H9 (cell line): ENCODE measurements around the gene SLC10A3. TPM values are rescaled to one million over a fixed set of nuclear protein-coding genes. Genes with fewer than 3 reads are reported as not detected.

Source experiments
- DNase-seq: peaks from one replicate; pipeline ENCODE4 v3.0.0-alpha.2; 2017
- H2AFZ ChIP-seq: one replicate; pipeline ENCODE4 v1.6.1; 2013; ENCODE audit warnings: mild to moderate bottlenecking, low read length, control low read depth, moderate library complexity
- H2AK5ac ChIP-seq: 2 replicates; pipeline ENCODE4 v1.6.1; 2013; ENCODE audit warnings: low read length, control low read depth, mixed read lengths; ENCODE audit not compliant: insufficient read length
- H2BK120ac ChIP-seq: one replicate; pipeline ENCODE4 v1.6.1; 2013; ENCODE audit warnings: low read depth, mild to moderate bottlenecking, low read length, control low read depth, inconsistent platforms; ENCODE audit not compliant: poor library complexity, severe bottlenecking
- H2BK12ac ChIP-seq: 2 replicates; pipeline ENCODE4 v1.6.1; 2013; ENCODE audit warnings: low read length, control low read depth, mixed read lengths, low read depth; ENCODE audit not compliant: insufficient read length
- H2BK15ac ChIP-seq: 2 replicates; pipeline ENCODE4 v1.6.1; 2013; ENCODE audit warnings: low read depth, low read length, control low read depth
- H2BK20ac ChIP-seq: one replicate; pipeline ENCODE4 v1.6.1; 2013; ENCODE audit warnings: low read depth, mild to moderate bottlenecking, low read length, control low read depth, inconsistent platforms; ENCODE audit not compliant: poor library complexity, severe bottlenecking
- H2BK5ac ChIP-seq: 2 replicates; pipeline ENCODE4 v1.6.1; 2013; ENCODE audit warnings: low read length, control low read depth, mixed read lengths; ENCODE audit not compliant: insufficient read length
- H3K14ac ChIP-seq: 2 replicates; pipeline ENCODE4 v1.6.1; 2013; ENCODE audit warnings: low read length, control low read depth; ENCODE audit not compliant: insufficient read depth
- H3K18ac ChIP-seq: 2 replicates; pipeline ENCODE4 v1.6.1; 2013; ENCODE audit warnings: low read depth, mild to moderate bottlenecking, mixed read lengths, low read length, control low read depth; ENCODE audit not compliant: insufficient read length
- H3K23ac ChIP-seq: 2 replicates; pipeline ENCODE4 v1.6.1; 2013; ENCODE audit warnings: low read length, control low read depth, mixed read lengths, low read depth; ENCODE audit not compliant: insufficient read length
- H3K23me2 ChIP-seq: 2 replicates; pipeline ENCODE4 v1.6.1; 2013; ENCODE audit warnings: low read depth, mild to moderate bottlenecking, mixed read lengths, low read length, control low read depth; ENCODE audit not compliant: insufficient read length, poor library complexity, severe bottlenecking
- H3K27ac ChIP-seq: 2 replicates; pipeline ENCODE4 v1.5.1; 2013; ENCODE audit warnings: low read length, control low read depth, mixed read lengths, low read depth; ENCODE audit not compliant: insufficient read length
- H3K27me3 ChIP-seq: 2 replicates; pipeline ENCODE4 v1.6.1; 2013; ENCODE audit warnings: low read length, control low read depth, inconsistent platforms; ENCODE audit not compliant: insufficient read depth
- H3K4ac ChIP-seq: 2 replicates; pipeline ENCODE4 v1.6.1; 2013; ENCODE audit warnings: low read depth, mild to moderate bottlenecking, control low read depth, inconsistent platforms, low read length, moderate library complexity
- H3K4me1 ChIP-seq: 2 replicates; pipeline ENCODE4 v1.6.1; 2013; ENCODE audit warnings: low read length, control low read depth, inconsistent platforms; ENCODE audit not compliant: insufficient read depth
- H3K4me2 ChIP-seq: 2 replicates; pipeline ENCODE4 v1.6.1; 2013; ENCODE audit warnings: low read length, control low read depth, mixed read lengths; ENCODE audit not compliant: insufficient read length, insufficient read depth
- H3K56ac ChIP-seq: 2 replicates; pipeline ENCODE4 v1.6.1; 2013; ENCODE audit warnings: low read depth, mild to moderate bottlenecking, mixed read lengths, low read length, control low read depth; ENCODE audit not compliant: insufficient read length
- H3K79me1 ChIP-seq: 2 replicates; pipeline ENCODE4 v1.6.1; 2013; ENCODE audit warnings: low read depth, mild to moderate bottlenecking, moderate library complexity, low read length, control low read depth, inconsistent platforms; ENCODE audit not compliant: insufficient read depth, poor library complexity, severe bottlenecking
- H3K79me2 ChIP-seq: 2 replicates; pipeline ENCODE4 v1.6.1; 2013; ENCODE audit warnings: low read length, control low read depth, inconsistent platforms; ENCODE audit not compliant: insufficient read depth
- H3K9ac ChIP-seq: 2 replicates; pipeline ENCODE4 v1.6.1; 2013; ENCODE audit warnings: low read length, control low read depth, mixed read lengths; ENCODE audit not compliant: insufficient read length; ENCODE audit errors: extremely low read depth
- H3K9me3 ChIP-seq: one replicate; pipeline ENCODE4 v1.6.1; 2013; ENCODE audit warnings: low read depth, low read length, inconsistent platforms; ENCODE audit not compliant: control insufficient read depth
- H3T11ph ChIP-seq: one replicate; pipeline ENCODE4 v1.6.1; 2013; ENCODE audit warnings: mild to moderate bottlenecking, low read length, control low read depth, inconsistent platforms
- H4K20me1 ChIP-seq: one replicate; pipeline ENCODE4 v1.6.1; 2013; ENCODE audit not compliant: control insufficient read depth, insufficient read length, insufficient read depth
- H4K5ac ChIP-seq: 2 replicates; pipeline ENCODE4 v1.6.1; 2013; ENCODE audit warnings: low read depth, mild to moderate bottlenecking, mixed read lengths, low read length, control low read depth; ENCODE audit not compliant: insufficient read length
- H4K8ac ChIP-seq: replicated peaks from 2 replicates; pipeline ENCODE4 v1.6.1; 2013; ENCODE audit warnings: low read length, control low read depth, mixed read lengths, low read depth; ENCODE audit not compliant: insufficient read length
- H4K91ac ChIP-seq: 2 replicates; pipeline ENCODE4 v1.6.1; 2013; ENCODE audit warnings: low read depth, mild to moderate bottlenecking, moderate library complexity, mixed read lengths, low read length, control low read depth; ENCODE audit not compliant: insufficient read length
- H3K27ac Mint-ChIP-seq, 3 experiments: 2 replicates in 2 of 3; 3 replicates in 1 of 3; pipeline ENCODE4 v1.8.0; 2020 to 2021; ENCODE audit warnings: mixed read lengths in 3 of 3, mild to moderate bottlenecking in 1 of 3, moderate library complexity in 1 of 3
- H3K27me3 Mint-ChIP-seq: 2 replicates; pipeline ENCODE4 v1.8.0; 2021; ENCODE audit warnings: low read depth, mild to moderate bottlenecking, moderate library complexity, mixed read lengths
- H3K36me3 Mint-ChIP-seq, 3 experiments: 2 replicates in 2 of 3; 3 replicates in 1 of 3; pipeline ENCODE4 v1.8.0; 2020 to 2021; ENCODE audit warnings: low read depth in 3 of 3, mixed read lengths in 3 of 3; ENCODE audit not compliant: insufficient read depth in 1 of 3
- H3K4me1 Mint-ChIP-seq, 2 experiments: 2 replicates each; pipeline ENCODE4 v1.8.0; 2020; ENCODE audit warnings: mixed read lengths in 2 of 2
- H3K4me3 Mint-ChIP-seq, 2 experiments: 2 replicates in 1 of 2; 3 replicates in 1 of 2; pipeline ENCODE4 v1.8.0; 2020 to 2021; ENCODE audit warnings: mild to moderate bottlenecking in 2 of 2, mixed read lengths in 2 of 2, moderate library complexity in 1 of 2
- H3K9me3 Mint-ChIP-seq, 2 experiments: 2 replicates in 1 of 2; 3 replicates in 1 of 2; pipeline ENCODE4 v1.8.0; 2020; ENCODE audit warnings: mild to moderate bottlenecking in 2 of 2, mixed read lengths in 2 of 2, moderate library complexity in 1 of 2
- WGBS: extraction: QIAGEN DNeasy Blood & Tissue Kit; methylation state at CpG from one replicate; pipeline ENCODE4 v1.1.7; 2013; ENCODE audit warnings: missing lambda C conversion rate, low lambda C conversion rate, mixed read lengths; ENCODE audit not compliant: insufficient read length; ENCODE audit errors: extremely low coverage; 5-methylcytosine and 5-hydroxymethylcytosine counted together
- total RNA-seq: library from RNA; stranded (reverse); gene quantifications from 2 replicates; pipeline ENCODE4 v1.2.1, GENCODE V29; 2021
- TF ChIP-seq, protein P1 (sequence below): fragments of 200-600 bp; sonication (generic); conservative IDR thresholded peaks from 3 replicates; pipeline ENCODE4 v1.8.0; 2021; ENCODE audit warnings: antibody characterized with exemption, mild to moderate bottlenecking

Gene SLC10A3
- total RNA-seq, 1 experiment from 2014 or later, result 8.8 TPM

DNA sequence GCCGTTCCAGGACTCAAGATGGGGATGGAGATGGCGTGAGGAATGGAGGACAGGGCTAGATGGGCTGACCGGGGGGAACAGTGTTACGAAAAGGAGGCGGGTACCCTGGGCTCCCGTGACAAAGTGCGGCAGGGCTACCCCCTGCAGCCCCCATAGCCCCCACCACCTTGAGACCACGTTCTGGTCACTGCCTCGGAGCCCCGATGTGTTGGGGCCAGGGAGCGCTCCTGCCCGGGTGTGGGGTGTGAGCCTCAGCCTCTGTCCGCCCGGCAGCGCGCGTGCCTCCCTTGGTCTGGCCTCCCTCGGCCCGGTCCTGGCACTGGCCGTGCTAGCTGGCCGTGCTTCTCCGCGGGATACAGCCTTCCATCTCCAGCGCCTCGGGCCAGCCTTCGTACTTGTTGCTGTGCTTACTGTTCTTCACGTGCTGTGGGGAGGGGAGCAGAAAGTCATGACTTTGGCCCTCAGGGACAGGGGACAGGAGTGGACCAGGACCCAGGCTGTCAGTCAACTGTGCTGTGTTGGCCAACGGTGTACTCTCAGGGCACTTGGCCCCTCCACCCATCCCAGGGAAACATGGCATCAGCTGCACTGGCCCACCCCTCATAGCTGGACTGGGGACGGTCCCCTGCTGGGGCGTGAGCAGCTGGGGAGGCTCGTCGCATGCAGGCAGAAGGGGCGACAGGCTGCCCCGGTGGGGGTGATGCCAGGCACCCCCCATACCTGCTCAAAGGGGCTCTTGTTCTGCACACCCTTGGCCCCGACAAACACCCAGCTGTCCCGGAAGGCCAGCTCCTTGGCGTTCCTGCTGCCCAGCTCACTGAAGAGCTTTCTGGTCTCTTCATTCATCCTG is 16.3 kb upstream of the SLC10A3 start:
- H3K4me1 ChIP-seq, result no peaks in the 10 kb centered on the region
- no peak overlapping the region for H4K91ac ChIP-seq
- H2AK5ac ChIP-seq, result no peak overlapping the region
- no peaks in the 10 kb centered on the region for H3K4me1 Mint-ChIP-seq
- WGBS, result no CpG with 5 or more reads among the region's 37 CpGs
- H3K9ac ChIP-seq, result no peak overlapping the region
- no peak overlapping the region for H3K27ac ChIP-seq
- no peak overlapping the region for H4K5ac ChIP-seq
- H2BK120ac ChIP-seq, result no peak overlapping the region
- TF ChIP-seq, protein P1, sequence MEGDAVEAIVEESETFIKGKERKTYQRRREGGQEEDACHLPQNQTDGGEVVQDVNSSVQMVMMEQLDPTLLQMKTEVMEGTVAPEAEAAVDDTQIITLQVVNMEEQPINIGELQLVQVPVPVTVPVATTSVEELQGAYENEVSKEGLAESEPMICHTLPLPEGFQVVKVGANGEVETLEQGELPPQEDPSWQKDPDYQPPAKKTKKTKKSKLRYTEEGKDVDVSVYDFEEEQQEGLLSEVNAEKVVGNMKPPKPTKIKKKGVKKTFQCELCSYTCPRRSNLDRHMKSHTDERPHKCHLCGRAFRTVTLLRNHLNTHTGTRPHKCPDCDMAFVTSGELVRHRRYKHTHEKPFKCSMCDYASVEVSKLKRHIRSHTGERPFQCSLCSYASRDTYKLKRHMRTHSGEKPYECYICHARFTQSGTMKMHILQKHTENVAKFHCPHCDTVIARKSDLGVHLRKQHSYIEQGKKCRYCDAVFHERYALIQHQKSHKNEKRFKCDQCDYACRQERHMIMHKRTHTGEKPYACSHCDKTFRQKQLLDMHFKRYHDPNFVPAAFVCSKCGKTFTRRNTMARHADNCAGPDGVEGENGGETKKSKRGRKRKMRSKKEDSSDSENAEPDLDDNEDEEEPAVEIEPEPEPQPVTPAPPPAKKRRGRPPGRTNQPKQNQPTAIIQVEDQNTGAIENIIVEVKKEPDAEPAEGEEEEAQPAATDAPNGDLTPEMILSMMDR, result no peak
- H3K4ac ChIP-seq, result no peak overlapping the region
- no peak overlapping the region for H2AFZ ChIP-seq
- no peaks in the 10 kb centered on the region; the same call in 1 of the 2 replicates for H3K27me3 Mint-ChIP-seq
- H3K14ac ChIP-seq, result no peak overlapping the region
- no peak overlapping the region for H3K56ac ChIP-seq
- H2BK20ac ChIP-seq, result no peak overlapping the region
- no peak overlapping the region for H2BK12ac ChIP-seq
- no peak overlapping the region for H3T11ph ChIP-seq
- H2BK15ac ChIP-seq, result no peak overlapping the region
- H3K79me1 ChIP-seq, result no peaks in the 10 kb centered on the region
- no peaks in the 10 kb centered on the region for H3K23me2 ChIP-seq
- no peak overlapping the region for H2BK5ac ChIP-seq
- no peak for DNase-seq
- no peak overlapping the region for H3K27ac Mint-ChIP-seq
- peaks cover 66 to 73% of the 10 kb centered on the region in 2 experiments for H3K9me3 Mint-ChIP-seq
- H4K20me1 ChIP-seq, result no peaks in the 10 kb centered on the region
- H3K79me2 ChIP-seq, result no peaks in the 10 kb centered on the region
- H3K4me3 Mint-ChIP-seq, result no peak overlapping the region
- peaks cover 30 to 44% (median 34%) of the 10 kb centered on the region in 3 experiments for H3K36me3 Mint-ChIP-seq
- H4K8ac ChIP-seq, result no peak overlapping the region
- H3K9me3 ChIP-seq, result peaks cover 20% of the 10 kb centered on the region
- no peaks in the 10 kb centered on the region for H3K27me3 ChIP-seq
- H3K4me2 ChIP-seq, result no peak overlapping the region
- H3K23ac ChIP-seq, result no peak overlapping the region
- no peak overlapping the region for H3K18ac ChIP-seq
